Hepatic stellate cell (primary cell): ENCODE measurements around the gene ZNF860.
"Not testable (repeated sequence)": the region's sequence is repeated elsewhere in the genome, so short reads cannot be mapped to it uniquely, and the experiment has no call there.

Source experiments
- DNase-seq: peaks from one replicate; pipeline ENCODE4 v3.0.0; 2011; ENCODE audit warnings: low spot score

The ZNF860 gene

DNA sequence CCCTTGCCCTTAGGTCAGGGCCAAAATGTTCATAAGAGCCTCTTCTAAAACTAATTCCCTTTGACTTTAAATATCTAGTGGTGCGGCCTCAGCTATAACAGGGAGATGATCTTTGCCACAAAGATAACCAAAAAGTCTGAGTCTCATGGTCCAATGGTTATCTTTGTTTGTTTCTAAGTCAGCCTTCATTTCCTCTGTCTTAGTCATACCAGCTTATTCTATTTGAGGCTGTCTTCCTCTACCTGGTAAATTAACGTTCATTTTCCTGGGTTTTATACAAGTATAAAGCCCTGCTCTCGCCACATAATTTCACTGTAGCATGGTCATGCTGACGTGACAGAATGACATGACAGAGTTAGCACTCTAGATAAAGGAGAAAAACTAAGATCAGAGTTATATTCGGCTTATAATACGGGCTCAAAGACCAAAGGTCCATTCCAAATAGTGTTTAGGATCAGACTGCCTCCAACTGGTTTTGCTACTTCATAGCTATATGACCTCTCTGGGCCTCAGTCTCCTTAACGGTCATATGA is 18.4 kb downstream of the ZNF860 start:
- DNase-seq: no peak

GRCh38 chr3:32000877-32001276 is 19.3 kb downstream of the ZNF860 start:
- no peak for DNase-seq

GRCh38 chr3:32002561-32003368 is 21.2 kb downstream of the ZNF860 start:
- DNase-seq: no peak

DNA sequence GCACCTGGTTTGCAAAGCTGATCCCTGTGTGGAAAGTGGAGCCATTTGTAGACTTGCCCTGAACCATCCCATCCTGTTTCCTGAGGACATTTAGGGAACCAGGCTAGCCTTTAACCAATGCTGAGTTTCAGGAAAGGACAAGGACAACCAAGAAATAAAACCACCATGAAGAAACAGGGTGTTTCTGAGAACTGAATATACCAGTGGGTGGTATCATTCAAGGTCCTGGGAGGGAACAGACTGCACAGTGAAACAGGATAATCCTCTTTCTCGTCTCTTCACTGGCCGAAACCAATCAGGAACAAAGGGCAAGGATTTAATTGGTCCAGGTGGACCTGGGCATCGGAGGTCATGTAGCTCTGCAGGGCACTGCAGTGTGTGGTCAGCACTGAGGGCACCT is 21.8 kb downstream of the ZNF860 start:
- no peak for DNase-seq

- no peak for DNase-seq
Observed at GRCh38 chr3:32004113-32004765, 22.7 kb downstream of the ZNF860 start.

DNA sequence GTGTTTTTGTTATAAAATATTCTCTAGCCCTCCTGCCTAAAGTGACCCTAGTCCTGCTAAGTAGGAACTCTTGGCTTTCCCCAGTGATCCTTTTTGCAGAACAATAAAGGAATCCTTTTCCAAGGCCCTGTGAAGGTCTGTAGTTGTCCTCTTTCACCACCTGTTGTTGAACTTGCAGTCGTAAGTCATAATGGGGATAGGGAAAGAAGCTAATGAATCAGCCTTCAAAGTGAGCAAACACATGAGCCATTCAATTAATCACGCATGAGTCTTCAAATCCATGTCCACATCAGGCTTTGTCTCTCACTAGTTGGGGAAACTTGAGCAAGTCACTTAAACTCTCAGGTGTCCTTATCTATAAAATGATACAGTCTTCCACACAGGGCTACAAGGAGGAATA is 27.6 kb downstream of the ZNF860 start:
- DNase-seq: no peak

DNA sequence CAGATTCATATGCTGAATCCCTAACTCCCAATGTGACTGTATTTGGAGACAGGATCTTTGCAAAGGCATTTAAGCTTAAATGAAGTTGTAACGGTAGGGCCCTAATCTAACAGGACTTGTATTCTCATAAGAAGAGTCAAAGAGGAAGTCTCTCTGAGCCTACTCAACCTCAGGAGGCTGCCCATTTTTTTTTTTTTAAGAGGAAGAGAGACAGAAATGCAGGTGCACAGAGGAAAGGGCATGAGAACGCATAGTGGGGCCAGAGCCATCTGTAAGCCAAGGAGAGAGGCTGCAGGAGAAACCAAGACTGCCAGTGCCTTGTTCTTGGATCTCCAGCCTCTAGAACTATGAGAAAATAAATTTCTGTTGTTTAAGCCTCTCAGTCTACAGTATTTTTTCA is 28.4 kb downstream of the ZNF860 start:
- DNase-seq: no peak

GRCh38 chr3:32010699-32011098 is 29.1 kb downstream of the ZNF860 start:
- DNase-seq: not testable (repeated sequence)

- not testable (repeated sequence) for DNase-seq
Observed at GRCh38 chr3:32015638-32016037, 34.1 kb downstream of the ZNF860 start.

GRCh38 chr3:32017286-32017685 is 35.7 kb downstream of the ZNF860 start:
- DNase-seq: no peak

GRCh38 chr3:32018757-32019564 is 37.4 kb downstream of the ZNF860 start:
- DNase-seq: peak; percentile 39

GRCh38 chr3:32021155-32021554 is 39.6 kb downstream of the ZNF860 start:
- no peak for DNase-seq

- DNase-seq: no peak
Observed at GRCh38 chr3:32021748-32022147, 40.2 kb downstream of the ZNF860 start.

GRCh38 chr3:32022947-32023346 is 41.4 kb downstream of the ZNF860 start:
- DNase-seq: no peak

DNA sequence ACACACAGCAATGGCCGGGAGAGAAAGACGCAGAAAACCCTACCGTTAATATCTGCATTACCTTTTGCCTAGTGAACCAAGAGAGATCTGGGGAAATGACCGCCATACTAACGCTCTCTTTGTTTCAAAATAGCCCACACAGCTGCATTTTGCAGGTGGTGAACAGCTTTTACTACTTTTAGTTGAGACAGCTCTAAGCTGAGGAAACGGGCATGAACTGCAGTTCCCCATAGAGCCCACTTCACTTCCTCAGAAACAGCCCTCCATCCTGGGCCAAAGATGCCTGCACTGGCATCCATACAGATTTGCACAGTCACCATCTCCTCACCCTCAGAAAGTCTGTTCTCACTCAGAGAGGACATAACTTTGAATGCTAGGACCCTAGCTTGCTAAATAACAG is 45.0 kb downstream of the ZNF860 start:
- no peak for DNase-seq

GRCh38 chr3:32037932-32038267 is 56.4 kb downstream of the ZNF860 start:
- no peak for DNase-seq

DNA sequence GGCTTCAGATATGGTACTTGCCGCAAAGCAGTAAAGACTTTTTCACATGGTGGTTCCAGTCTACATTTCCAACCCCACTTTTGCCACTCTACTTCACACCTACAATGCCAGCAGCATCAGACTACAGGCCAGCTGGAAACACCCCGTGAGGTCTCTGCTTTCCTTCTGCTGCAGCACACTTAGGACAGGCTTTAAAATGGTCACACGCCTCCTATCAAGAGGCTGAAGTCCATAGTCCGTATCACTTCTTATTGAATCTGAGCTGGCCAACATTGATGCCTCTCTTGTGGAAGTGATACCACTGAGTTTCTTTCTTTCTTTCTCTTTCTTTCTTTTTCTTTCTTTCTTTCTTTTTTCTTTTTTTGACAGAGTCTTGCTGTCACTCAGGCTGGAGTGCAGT is 59.8 kb downstream of the ZNF860 start:
- DNase-seq: no peak
